Kidney tubule cell (primary cell): ENCODE results near the gene TPO.
"Not testable (repeated sequence)": the region's sequence is repeated elsewhere in the genome, so short reads cannot be mapped to it uniquely, and the experiment has no call there.

Experiments
- DNase-seq: peaks from one replicate; pipeline ENCODE4 v3.0.0-alpha.2; 2018; ENCODE audit warnings: low spot score

TPO gene

GRCh38 chr2:1405124-1405523, 8.1 kb upstream of the TPO start:
- DNase-seq = no peak

DNA sequence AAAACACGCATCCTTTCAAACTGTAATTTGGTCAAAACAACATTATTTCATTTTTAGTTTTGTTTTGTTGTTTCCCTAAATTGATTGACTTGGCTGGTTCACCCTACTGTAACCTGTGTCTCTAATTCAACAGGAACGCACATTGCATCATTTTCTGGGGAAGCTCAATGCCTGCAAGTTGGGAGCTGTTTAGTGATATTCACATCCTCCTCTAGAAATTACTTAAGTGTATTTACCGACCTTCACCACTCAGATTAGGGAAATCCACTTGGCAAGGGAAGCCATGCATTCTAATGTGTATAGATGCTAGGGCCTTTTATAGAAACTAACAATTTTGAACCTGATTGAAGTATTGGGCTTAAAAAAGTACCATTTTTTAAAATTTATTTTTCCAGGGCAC, 7.3 kb upstream of the TPO start:
- no peak for DNase-seq

- DNase-seq = no peak
Observed at GRCh38 chr2:1406434-1406833, 6.8 kb upstream of the TPO start.

DNA sequence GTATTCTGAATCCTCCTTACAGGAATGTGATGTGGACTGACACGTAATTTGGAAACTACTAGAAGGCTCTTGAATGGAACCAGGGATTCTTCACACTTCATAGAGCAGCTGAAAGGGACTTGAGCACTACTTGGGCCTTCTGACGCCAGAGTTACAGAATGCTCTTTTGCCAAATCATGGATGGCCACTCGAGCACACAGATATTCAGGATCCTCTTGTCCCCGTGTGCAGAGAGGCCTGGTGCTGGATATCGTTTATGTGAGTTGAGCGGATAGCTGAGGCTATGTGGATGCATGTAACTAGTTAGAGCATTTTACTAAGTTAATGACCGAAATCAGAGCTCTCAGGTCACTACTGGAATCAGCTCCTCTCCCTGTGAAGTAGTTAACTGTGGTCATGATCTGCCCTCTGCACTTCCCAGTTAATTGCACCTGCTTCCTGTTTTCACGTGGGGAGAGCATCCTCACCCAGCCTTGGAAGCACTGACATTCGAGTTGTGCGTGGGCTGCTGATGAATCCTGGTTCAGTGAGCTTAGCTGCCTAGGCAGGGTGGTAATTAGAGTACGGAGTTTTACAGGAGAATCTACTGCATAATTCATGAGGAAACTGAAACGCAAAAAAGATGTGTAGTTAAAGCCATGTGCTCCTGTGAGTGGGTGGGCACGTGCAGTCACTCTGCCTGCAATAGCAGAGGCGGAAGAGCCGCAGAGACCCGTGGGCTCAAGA, 5.2 kb upstream of the TPO start:
- no peak for DNase-seq

- no peak for DNase-seq
Observed at GRCh38 chr2:1414121-1414520, 858 bp downstream of the TPO start.

DNA sequence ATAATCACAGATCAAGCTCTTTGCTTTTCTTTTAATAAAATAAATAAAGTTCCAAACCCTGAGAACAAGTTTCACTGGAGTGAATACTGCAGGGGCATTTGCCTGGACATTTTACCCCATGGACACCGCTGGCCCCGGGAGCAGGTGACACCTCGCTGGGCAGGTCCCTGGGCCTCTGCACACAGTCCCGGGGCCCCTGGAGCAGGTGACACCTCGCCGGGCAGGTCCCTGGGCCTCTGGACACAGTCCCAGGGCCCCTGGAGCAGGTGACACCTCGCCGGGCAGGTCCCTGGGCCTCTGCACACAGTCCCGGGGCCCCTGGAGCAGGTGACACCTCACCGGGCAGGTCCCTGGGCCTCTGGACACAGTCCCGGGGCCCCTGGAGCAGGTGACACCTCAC, 1.6 kb downstream of the TPO start:
- not testable (repeated sequence) for DNase-seq

- DNase-seq = no peak
Observed at GRCh38 chr2:1415501-1415900, 2.2 kb downstream of the TPO start.

GRCh38 chr2:1418566-1418965, 5.3 kb downstream of the TPO start:
- DNase-seq = no peak

GRCh38 chr2:1420746-1421480, 7.7 kb downstream of the TPO start:
- no peak for DNase-seq

DNA sequence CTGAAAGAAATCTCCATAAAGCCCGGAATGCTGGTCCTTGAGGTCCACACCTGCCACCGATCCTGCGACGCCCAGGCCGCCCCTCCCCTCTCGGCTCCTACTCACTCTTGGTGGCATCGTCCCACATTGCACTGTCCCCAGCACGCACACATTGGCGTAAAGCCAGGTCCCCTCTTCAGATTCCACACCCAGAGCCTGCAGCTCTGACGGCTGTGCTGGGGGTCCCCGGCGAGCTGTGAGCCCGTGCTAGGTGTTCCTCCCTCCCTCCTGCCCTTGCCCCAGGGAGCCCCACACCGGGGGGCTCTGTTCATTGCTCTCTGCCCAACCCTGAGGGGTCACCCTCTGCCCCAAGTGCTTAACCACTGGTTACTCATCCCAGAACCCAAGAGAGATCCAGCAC, 8.5 kb downstream of the TPO start:
- no peak for DNase-seq

DNA sequence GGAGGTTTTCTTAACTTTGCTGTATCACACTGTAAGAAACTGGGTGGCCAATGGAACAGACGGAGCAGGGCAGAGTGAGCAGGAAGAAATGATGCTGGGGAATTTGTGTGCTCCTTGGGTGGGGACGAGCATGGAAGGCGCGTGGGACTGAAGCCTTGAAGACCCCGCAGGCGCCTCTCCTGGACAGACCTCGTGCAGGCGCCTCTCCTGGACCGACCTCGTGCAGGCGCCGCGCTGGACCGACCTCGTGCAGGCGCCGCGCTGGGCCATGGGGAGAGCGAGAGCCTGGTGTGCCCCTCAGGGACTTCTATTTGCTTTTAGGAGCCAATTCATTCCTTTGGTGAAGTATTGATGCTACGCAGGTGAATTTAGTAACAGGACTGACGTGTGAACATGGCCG, 8.9 kb downstream of the TPO start:
- DNase-seq = no peak

DNA sequence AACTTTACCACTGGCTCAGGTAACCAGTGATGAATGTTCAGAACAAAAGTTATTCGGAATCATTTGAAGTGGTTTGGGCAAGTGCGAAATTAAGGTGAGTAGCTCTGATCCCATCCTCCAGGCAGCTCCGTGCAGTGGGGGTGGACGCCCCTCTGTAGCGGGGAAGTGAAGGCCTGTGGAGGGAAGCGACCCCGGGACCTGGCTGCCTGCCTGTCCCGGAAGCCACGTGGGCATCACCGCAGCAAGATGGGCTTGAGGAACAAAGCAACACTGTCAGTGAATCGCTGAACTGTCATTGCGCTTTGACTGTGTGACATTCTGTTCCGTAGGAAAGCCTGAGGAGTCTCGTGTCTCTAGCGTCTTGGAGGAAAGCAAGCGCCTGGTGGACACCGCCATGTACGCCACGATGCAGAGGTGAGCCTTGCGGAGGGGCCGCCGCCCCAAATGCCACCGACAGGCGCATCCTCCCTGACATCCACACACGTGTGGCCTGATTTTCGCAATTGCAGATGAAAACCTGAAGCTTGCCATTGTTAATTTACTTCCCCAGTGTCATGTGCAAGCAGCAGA, 9.5 kb downstream of the TPO start:
- no peak for DNase-seq

DNA sequence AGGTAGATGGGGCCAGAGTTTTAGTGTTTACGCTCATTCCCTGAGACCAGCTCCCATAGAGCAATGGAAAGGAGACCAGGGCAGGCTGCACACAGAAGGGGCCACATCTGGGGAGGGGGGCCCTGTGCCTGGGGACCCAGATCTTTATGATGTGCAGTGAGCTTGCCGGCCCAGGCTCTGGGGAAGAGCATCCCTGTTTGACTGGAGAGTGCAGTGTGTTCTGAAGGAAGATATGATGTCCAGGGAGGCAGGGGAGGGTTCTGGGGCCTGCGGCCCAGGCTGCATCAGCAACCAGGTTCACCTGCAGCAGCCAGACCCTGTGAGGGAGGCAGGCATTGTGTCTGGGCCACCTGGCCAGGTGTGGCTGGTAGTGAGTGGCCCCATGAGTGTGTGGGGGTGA, 13.8 kb downstream of the TPO start:
- no peak for DNase-seq

DNA sequence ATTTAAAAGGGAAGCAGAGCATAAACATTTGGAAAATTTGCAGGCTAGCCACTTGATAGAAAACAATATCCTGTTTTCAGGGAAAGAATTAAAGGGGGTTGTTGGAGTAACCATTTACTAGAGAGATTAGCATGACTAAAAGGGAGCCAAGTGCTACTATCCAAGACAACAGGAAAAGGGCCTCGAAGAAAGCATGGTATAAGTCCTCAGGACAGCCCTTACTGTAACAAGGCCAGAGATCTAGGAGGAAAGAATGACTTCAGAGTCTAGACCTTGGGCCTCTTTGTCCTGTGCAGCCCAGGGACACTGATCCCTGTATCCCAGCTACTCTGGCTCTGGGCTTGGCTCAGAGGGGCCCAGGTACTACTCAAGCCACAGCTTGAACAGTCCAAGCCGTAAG, 16.6 kb downstream of the TPO start:
- no peak for DNase-seq

DNA sequence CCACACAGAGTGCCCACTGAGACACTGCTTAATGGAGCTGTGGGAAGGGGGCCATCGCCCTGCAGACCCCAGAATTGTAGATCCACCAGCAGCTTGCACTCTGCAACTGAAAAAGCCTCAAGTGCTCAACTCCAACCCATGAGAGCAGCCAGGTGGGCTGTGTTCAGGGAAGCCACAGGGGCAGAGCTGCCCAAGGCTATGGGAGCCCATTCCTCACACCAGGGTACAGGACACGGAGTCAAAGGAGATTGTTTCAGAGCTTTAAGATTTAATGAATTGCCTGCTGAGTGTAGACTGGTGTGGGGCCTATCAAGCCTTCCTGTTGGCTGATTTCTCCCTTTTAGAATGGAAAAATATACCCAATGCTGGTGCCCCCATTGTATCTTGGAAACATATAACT, 17.2 kb downstream of the TPO start:
- no peak for DNase-seq

DNA sequence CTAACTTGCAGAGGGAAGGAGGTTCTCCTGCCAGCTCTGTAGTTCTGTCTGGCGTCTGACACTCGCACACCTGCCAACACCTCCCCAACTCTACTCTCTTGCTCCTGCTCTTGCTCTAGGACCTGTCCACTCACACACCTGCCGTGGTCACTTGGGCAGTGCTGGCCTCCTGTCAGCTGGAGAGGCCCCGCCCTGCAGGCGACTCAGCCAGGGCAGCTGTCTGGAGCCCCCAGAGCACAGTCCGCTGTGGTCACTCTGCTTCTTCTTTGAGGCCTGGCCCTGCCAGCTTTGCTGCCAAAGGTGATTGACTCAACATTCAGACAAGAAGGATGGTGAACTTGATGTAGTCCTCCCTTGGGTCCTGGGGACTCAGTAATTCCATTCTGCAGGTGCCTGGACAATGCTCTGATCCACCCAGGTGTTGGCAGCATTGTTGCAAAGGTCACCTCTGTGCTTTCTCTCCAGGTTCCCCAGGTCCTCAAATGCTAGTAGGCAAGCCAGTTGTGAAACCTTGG, 18.7 kb downstream of the TPO start:
- no peak for DNase-seq

- no peak for DNase-seq
Observed at GRCh38 chr2:1432726-1433125, 19.5 kb downstream of the TPO start.

GRCh38 chr2:1436369-1436768, 23.1 kb downstream of the TPO start:
- no peak for DNase-seq

GRCh38 chr2:1437101-1437500, 23.8 kb downstream of the TPO start:
- DNase-seq = no peak

DNA sequence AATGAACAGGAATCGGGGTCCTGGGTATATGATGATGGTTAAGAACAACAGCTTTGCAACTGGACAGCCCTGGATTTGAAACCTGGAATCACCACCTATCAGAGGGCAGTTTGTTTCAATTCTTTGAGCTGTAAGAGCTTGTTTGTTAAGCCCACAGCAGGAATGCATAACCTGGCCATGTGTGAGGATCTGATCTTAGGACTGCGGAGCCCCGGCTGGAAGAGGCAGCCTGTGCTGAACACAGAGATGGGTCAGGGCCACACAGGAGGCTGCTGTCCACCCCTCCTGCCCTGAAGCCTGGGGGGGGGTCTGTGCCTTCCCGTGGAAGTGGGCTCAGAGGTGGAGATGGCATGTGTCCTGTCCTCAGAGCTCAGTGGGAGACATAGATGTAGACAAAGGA, 24.3 kb downstream of the TPO start:
- no peak for DNase-seq

GRCh38 chr2:1438972-1439371, 25.7 kb downstream of the TPO start:
- DNase-seq = no peak

- DNase-seq = no peak
Observed at GRCh38 chr2:1440581-1440980, 27.3 kb downstream of the TPO start.

DNA sequence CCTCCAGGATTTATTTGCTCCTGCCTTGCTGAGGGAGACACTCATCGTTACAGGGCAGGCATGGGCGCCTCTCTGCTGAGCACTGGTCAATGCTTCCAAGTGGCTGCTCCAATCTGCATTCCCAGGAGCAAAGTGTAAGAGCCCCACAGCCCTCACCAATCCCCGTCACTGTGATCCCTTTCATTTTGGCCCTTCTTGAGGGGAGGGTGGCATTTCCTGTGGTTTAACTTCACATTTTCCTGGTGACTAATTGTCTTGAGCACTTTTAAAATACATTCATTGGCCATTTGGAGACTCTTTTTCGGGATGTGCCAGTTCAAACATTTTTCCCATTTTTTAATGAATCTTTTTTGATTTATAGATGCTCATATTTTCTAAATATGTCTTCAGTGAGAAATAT, 33.0 kb downstream of the TPO start:
- DNase-seq = no peak
